K562 (cell line): ENCODE measurements around the gene TRIO. TPM values are rescaled to one million over a fixed set of nuclear protein-coding genes. Genes with fewer than 3 reads are reported as not detected.

Experiments
- ATAC-seq: fragments of 200-7000 bp; cut with Tn5 transposase; 3 replicates; pipeline ENCODE4 v1.9.1; 2020; ENCODE audit warnings: moderate library complexity
- BruUV-seq: library from RNA; stranded (reverse); fragments of 400-500 nt; replicated peaks from 2 replicates; lab custom pipeline; 2021; lab: Mats Ljungman, UMichigan
- CTCF ChIA-PET: fragments of 300-600 bp; formaldehyde crosslinking; extraction: SDS; loops from one replicate; lab custom pipeline; 2021; ENCODE audit warnings: low intra/inter-chr PET ratio; lab: Yijun Ruan, JAX
- POLR2A ChIA-PET: fragments of 300-600, 350-650 bp; sonication (Branson Sonifier 250); formaldehyde crosslinking; extraction: SDS; loops from one replicate; lab custom pipeline; 2021; ENCODE audit warnings: antibody characterized with exemption, inconsistent platforms; lab: Yijun Ruan, JAX
- DNase-seq, 4 experiments: peaks; one replicate each; pipeline versions ENCODE4 v3.0.0 to v3.0.0-alpha.2; 2011 to 2018; ENCODE audit warnings: low spot score in 3 of 4, mixed read lengths in 3 of 4; ENCODE audit errors: extremely low read depth in 1 of 4
- FAIRE-seq: peaks from 2 replicates; lab custom pipeline; 2011; peaks lifted over from hg19 to GRCh38; lab: Jason Lieb, UNC
- H2AFZ ChIP-seq: 2 replicates; pipeline ENCODE4 v1.6.0; 2011; ENCODE audit warnings: low read depth, low read length, control low read depth, inconsistent platforms
- H3K27ac ChIP-seq: fragments of 200-600 bp; 3 replicates; pipeline ENCODE4 v1.8.0; 2011; ENCODE audit warnings: low read depth, mild to moderate bottlenecking, control low read depth, inconsistent platforms, low read length, moderate library complexity, mixed read lengths; ENCODE audit errors: extremely low read depth
- H3K27me3 ChIP-seq, 2 experiments: fragments of 300-600 bp in 1 of 2; 2 replicates in 1 of 2; 3 replicates in 1 of 2; pipeline versions ENCODE4 v1.6.0 to v1.8.0; 2011; ENCODE audit warnings: inconsistent platforms in 2 of 2, low read length in 2 of 2, mild to moderate bottlenecking in 1 of 2, mixed read lengths in 1 of 2, moderate library complexity in 1 of 2; ENCODE audit not compliant: control insufficient read depth in 2 of 2, insufficient read depth in 2 of 2
- H3K36me3 ChIP-seq: fragments of 300-600 bp; 3 replicates; pipeline ENCODE4 v1.8.0; 2011; ENCODE audit warnings: mild to moderate bottlenecking, low read length, inconsistent platforms; ENCODE audit not compliant: control insufficient read depth, insufficient read depth
- H3K4me1 ChIP-seq, 2 experiments: fragments of 200-600 bp in 1 of 2; replicated peaks in 1 of 2; 2 replicates in 1 of 2; 3 replicates in 1 of 2; pipeline versions ENCODE4 v1.5.1 to v1.8.0; 2011; ENCODE audit warnings: inconsistent platforms in 2 of 2, low read length in 2 of 2, mild to moderate bottlenecking in 1 of 2, mixed read lengths in 1 of 2, moderate library complexity in 1 of 2; ENCODE audit not compliant: control insufficient read depth in 2 of 2, insufficient read depth in 2 of 2
- H3K4me2 ChIP-seq: 2 replicates; pipeline ENCODE4 v1.6.1; 2011; ENCODE audit warnings: low read length, control low read depth, inconsistent platforms, mixed read lengths; ENCODE audit not compliant: insufficient read depth
- H3K4me3 ChIP-seq: fragments of 200-600 bp; sonication (generic), shearing (Covaris generic); 2 replicates; pipeline ENCODE4 v1.5.1; 2016; ENCODE audit warnings: control low read depth, inconsistent platforms
- H3K79me2 ChIP-seq: fragments of 200-600 bp; 3 replicates; pipeline ENCODE4 v1.8.0; 2011; ENCODE audit warnings: low read length, inconsistent platforms; ENCODE audit not compliant: control insufficient read depth, insufficient read depth
- H3K9ac ChIP-seq, 2 experiments: 2 replicates each; pipeline versions ENCODE4 v1.6.0 to v1.6.1; 2011; ENCODE audit warnings: low read depth in 2 of 2, low read length in 2 of 2, control low read depth in 1 of 2, inconsistent platforms in 1 of 2, mild to moderate bottlenecking in 1 of 2, mixed read lengths in 1 of 2; ENCODE audit not compliant: insufficient read depth in 1 of 2
- H3K9me1 ChIP-seq: one replicate; pipeline ENCODE4 v1.6.0; 2011; ENCODE audit warnings: inconsistent platforms, mild to moderate bottlenecking, low read length, moderate library complexity; ENCODE audit not compliant: control insufficient read depth, insufficient read depth
- H3K9me3 ChIP-seq: replicated peaks from 2 replicates; pipeline ENCODE4 v1.5.1; 2011; ENCODE audit warnings: low read depth, low read length, inconsistent platforms; ENCODE audit not compliant: control insufficient read depth, insufficient read depth
- H4K20me1 ChIP-seq: replicated peaks from 2 replicates; pipeline ENCODE4 v1.6.1; 2011; ENCODE audit warnings: low read length, inconsistent platforms, mixed read lengths; ENCODE audit not compliant: control insufficient read depth, insufficient read depth
- ETV5 ChIP-seq: sonication (generic); formaldehyde crosslinking; IDR thresholded peaks from 2 replicates; pipeline ENCODE4 v1.4.0; 2020; ENCODE audit warnings: low read depth, mild to moderate bottlenecking, missing genetic modification reagents
- EZH2 ChIP-seq: IDR thresholded peaks from 2 replicates; pipeline ENCODE4 v1.6.1; 2012; ENCODE audit warnings: low read depth, mild to moderate bottlenecking, inconsistent platforms, low read length, borderline replicate concordance
- HMBOX1 ChIP-seq: sonication (generic); IDR thresholded peaks from 2 replicates; pipeline ENCODE4 v1.6.1; 2016
- JUN ChIP-seq, 2 experiments: sonication (generic) in 1 of 2; formaldehyde crosslinking in 1 of 2; IDR thresholded peaks; 2 replicates each; pipeline versions ENCODE4 v1.6.1 to v1.8.0; 2012 to 2022; ENCODE audit warnings: borderline replicate concordance in 2 of 2, mild to moderate bottlenecking in 2 of 2, improper control_type of control experiment in 1 of 2, low read depth in 1 of 2, low read length in 1 of 2, missing genetic modification reagents in 1 of 2
- JUNB ChIP-seq: fragments of 450-650 bp; formaldehyde crosslinking; conservative IDR thresholded peaks from 2 replicates; pipeline ENCODE4 v1.4.0; 2020; ENCODE audit warnings: mild to moderate bottlenecking
- SRSF1 ChIP-seq: fragments of 200-400 bp; formaldehyde crosslinking; IDR thresholded peaks from 2 replicates; pipeline ENCODE4 v1.6.1; 2017; ENCODE audit warnings: mild to moderate bottlenecking, low read depth, low read length, moderate library complexity
- THRB ChIP-seq: fragments of 450-650 bp; formaldehyde crosslinking; conservative IDR thresholded peaks from 2 replicates; pipeline ENCODE4 v1.4.0; 2022; ENCODE audit warnings: mild to moderate bottlenecking, missing genetic modification characterization
- ZBTB26 ChIP-seq: fragments of 450-650 bp; formaldehyde crosslinking; IDR thresholded peaks from 2 replicates; pipeline ENCODE4 v1.4.0; 2022; ENCODE audit warnings: missing genetic modification characterization
- ZNF407 ChIP-seq: fragments of 450-650 bp; IDR thresholded peaks from 2 replicates; pipeline ENCODE4 v1.6.1; 2016; ENCODE audit warnings: low read depth
- WGBS: fragments of 100-300 bp; shearing (Covaris generic); methylation state at CpG from one replicate; pipeline ENCODE4 v1.1.6; 2016; ENCODE audit warnings: low coverage, mixed read lengths; ENCODE audit not compliant: insufficient coverage; ENCODE audit errors: missing lambda C conversion rate; 5-methylcytosine and 5-hydroxymethylcytosine counted together
- in situ Hi-C: fragments of 300-500 bp; cut with MboI; formaldehyde crosslinking; loops from 4 replicates; pipeline ENCODE4 v1.15.0; 2018; ENCODE audit warnings: inconsistent platforms, mixed read lengths
- intact Hi-C: fragments of 100-400 bp; cut with micrococcal nuclease; formaldehyde crosslinking; loops from 2 replicates; pipeline ENCODE4 v1.14.2; 2022
- polyA plus RNA-seq, 8 experiments: library from polyadenylated mRNA; depleted of rRNA in 4 of 8; stranded (reverse) in 5 of 8; unstranded in 3 of 8; fragments of >200 nt; fragmentation: Nextera tagmentation in 2 of 8; fragmentation: Illumina TruSeq in 1 of 8; extraction: Ambion mirVana in 2 of 8; extraction: Trizol in 1 of 8; gene quantifications; 2 replicates each; pipeline versions ENCODE4 v1.2.1 to v1.2.3, GENCODE V29; 2011 to 2014; ENCODE audit warnings: inconsistent platforms in 1 of 8, missing spikeins in 1 of 8
- total RNA-seq, 7 experiments: library from RNA; depleted of rRNA in 6 of 7; stranded (reverse); fragments of >200 nt in 6 of 7; fragmentation: Illumina TruSeq in 2 of 7; extraction: Trizol in 2 of 7; gene quantifications; 2 replicates each; pipeline versions ENCODE4 v1.2.1 to v1.2.3, GENCODE V29; 2011 to 2021; ENCODE audit warnings: low replicate concordance in 1 of 7

Gene TRIO
- total and polyA plus RNA-seq, 9 of the 15 experiments (the other 6 are each of a cell fraction or from before 2014, with no cell fraction given): 0.24 to 5.0 (median 1.1) TPM

GRCh38 chr5:14462681-14463080, 319.5 kb downstream of the TRIO start:
- Histone ChIP-seq H3K27ac (no peak overlapping the region), H3K4me3 (no peak overlapping the region), H3K9ac (no peak overlapping the region), H3K27me3 (peaks cover 10 to 51% of the 10 kb centered on the region in 2 experiments), H3K9me1 (no peaks in the 10 kb centered on the region), H3K36me3 (no peaks in the 10 kb centered on the region), H3K4me1 (0 out of 5 replicates have a peak, but pooled peaks cover 0 to 3% of the 10 kb centered on the region in 2 experiments), H3K4me2 (no peak overlapping the region), H4K20me1 (no peaks in the 10 kb centered on the region), H3K9me3 (no peaks in the 10 kb centered on the region), H3K79me2 (no peaks in the 10 kb centered on the region), H2AFZ (no peak overlapping the region)
- no TSS peak for BruUV-seq
- intact Hi-C loops: no loop called here
- no peak for ATAC-seq
- no peak for FAIRE-seq
- no peak for TF ChIP-seq ZNF407
- no peak for TF ChIP-seq SRSF1
- TF ChIP-seq ETV5 (CRISPR knock-in tag): no peak
- TF ChIP-seq JUNB (CRISPR knock-in tag): no peak
- no peak for TF ChIP-seq ZBTB26 (CRISPR knock-in tag)
- TF ChIP-seq EZH2: no peak
- TF ChIP-seq THRB: no peak
- TF ChIP-seq HMBOX1: no peak
- TF ChIP-seq JUN (IDR thresholded peaks at IDR 0.05; ENCODE audit: borderline replicate concordance, low read depth, low read length): no peak
- no peak for TF ChIP-seq JUN (CRISPR knock-in tag; IDR thresholded peaks at IDR 0.05; ENCODE audit: borderline replicate concordance)
- no peak for DNase-seq
- WGBS: 2% methylated on average over 9 of the region's 14 CpGs
- ChIA-PET CTCF (no interaction called here), POLR2A (no interaction called here)
- in situ Hi-C loops: no loop called here
